Measurements from ENCODE around the gene MED20. TPM values are rescaled to one million over a fixed set of nuclear protein-coding genes. Genes with fewer than 3 reads are reported as not detected.

The MED20 gene

GRCh38 chr6:41874741-41875140 lies 46.2 kb downstream of the MED20 start:
- Histone ChIP-seq H3K36me3 (ENCODE audit: insufficient read depth, low read length) (no peaks in the 10 kb centered on the region), H3K4me1 (ENCODE audit: control insufficient read depth, insufficient read depth, low read length) (peaks cover 24% of the 10 kb centered on the region), H3K4me2 (ENCODE audit: low read length) (no peak overlapping the region), H3K4me3 (ENCODE audit: low read length) (no peak overlapping the region), H3K9ac (ENCODE audit: low read depth, low read length) (no peak overlapping the region), H3K27me3 (ENCODE audit: control insufficient read depth, insufficient read depth, low read length) (no peaks in the 10 kb centered on the region), H3K9me3 (replicated peaks; ENCODE audit: low read length) (no peaks in the 10 kb centered on the region)

GRCh38 chr6:41872147-41872546 lies 48.8 kb downstream of the MED20 start:
- H3K4me2 ChIP-seq (ENCODE audit: low read length), result no peak overlapping the region
- H3K36me3 ChIP-seq (ENCODE audit: insufficient read depth, low read length), result no peaks in the 10 kb centered on the region
- H3K9ac ChIP-seq (ENCODE audit: low read depth, low read length), result no peak overlapping the region
- H3K4me3 ChIP-seq (ENCODE audit: low read length), result no peak overlapping the region
- H3K27me3 ChIP-seq (ENCODE audit: control insufficient read depth, insufficient read depth, low read length), result no peaks in the 10 kb centered on the region
- H3K4me1 ChIP-seq (ENCODE audit: control insufficient read depth, insufficient read depth, low read length), result peaks cover under 1% of the 10 kb centered on the region
- H3K9me3 ChIP-seq (replicated peaks; ENCODE audit: low read length), result no peaks in the 10 kb centered on the region

- Histone ChIP-seq H3K4me3 (ENCODE audit: low read length) (no peak overlapping the region), H3K9ac (ENCODE audit: low read depth, low read length) (no peak overlapping the region), H3K4me1 (ENCODE audit: control insufficient read depth, insufficient read depth, low read length) (no peaks in the 10 kb centered on the region), H3K36me3 (ENCODE audit: insufficient read depth, low read length) (no peaks in the 10 kb centered on the region), H3K9me3 (replicated peaks; ENCODE audit: low read length) (no peaks in the 10 kb centered on the region), H3K4me2 (ENCODE audit: low read length) (no peak overlapping the region), H3K27me3 (ENCODE audit: control insufficient read depth, insufficient read depth, low read length) (no peaks in the 10 kb centered on the region)
These were observed 49.2 kb downstream of the MED20 start for GRCh38 chr6:41871691-41872090.

GRCh38 chr6:41859356-41859755 lies 61.6 kb downstream of the MED20 start:
- H3K4me1 ChIP-seq (ENCODE audit: control insufficient read depth, insufficient read depth, low read length), result no peaks in the 10 kb centered on the region
- H3K27me3 ChIP-seq (ENCODE audit: control insufficient read depth, insufficient read depth, low read length), result no peaks in the 10 kb centered on the region
- no peak overlapping the region for H3K4me3 ChIP-seq (ENCODE audit: low read length)
- no peaks in the 10 kb centered on the region for H3K9me3 ChIP-seq (replicated peaks; ENCODE audit: low read length)
- no peaks in the 10 kb centered on the region for H3K36me3 ChIP-seq (ENCODE audit: insufficient read depth, low read length)
- H3K9ac ChIP-seq (ENCODE audit: low read depth, low read length), result no peak overlapping the region
- no peak overlapping the region for H3K4me2 ChIP-seq (ENCODE audit: low read length)

- no peak overlapping the region for H3K4me3 ChIP-seq (ENCODE audit: low read length)
- no peaks in the 10 kb centered on the region for H3K27me3 ChIP-seq (ENCODE audit: control insufficient read depth, insufficient read depth, low read length)
- no peaks in the 10 kb centered on the region for H3K9me3 ChIP-seq (replicated peaks; ENCODE audit: low read length)
- H3K9ac ChIP-seq (ENCODE audit: low read depth, low read length), result no peak overlapping the region
- H3K4me2 ChIP-seq (ENCODE audit: low read length), result no peak overlapping the region
- no peaks in the 10 kb centered on the region for H3K36me3 ChIP-seq (ENCODE audit: insufficient read depth, low read length)
- no peaks in the 10 kb centered on the region for H3K4me1 ChIP-seq (ENCODE audit: control insufficient read depth, insufficient read depth, low read length)
These were observed 62.2 kb downstream of the MED20 start for GRCh38 chr6:41858703-41859102.

Small RNA genes lying within 50 kb of the gene (small RNA-seq; reads per million reads assigned to genes)
- not detected for gene RF00019
